Prostate gland (tissue), 2 donors: ENCODE results near the gene MMP21. TPM values are rescaled to one million over a fixed set of nuclear protein-coding genes. Genes with fewer than 3 reads are reported as not detected.

Experiments
- microRNA counts, 2 donors: library from miRNA; unstranded; fragments of <30 nt; microRNA quantifications; one replicate each; lab custom pipeline; 2016 to 2017
- microRNA-seq: library from miRNA; unstranded; fragments of <30 nt; microRNA quantifications from one replicate; pipeline ENCODE4, GENCODE V29; 2016
- small RNA-seq, 2 donors: library from RNA; depleted of rRNA; stranded (forward); fragments of <200 nt; gene quantifications; one replicate each; pipeline ENCODE3, GENCODE V24; 2016
- total RNA-seq, 2 donors: library from RNA; depleted of rRNA; stranded (reverse); fragments of >200 nt; gene quantifications; one replicate each; pipeline ENCODE4 v1.1.0, GENCODE V29; 2016

MMP21 gene
- total RNA-seq, 2 donors from 2014 or later = not detected

MicroRNA genes within 50 kb of the gene (microRNA counts, 767-probe panel; counts per million panel counts)
- microRNA hsa-miR-4484 (lab: Ali Mortazavi, UCI) = 0 to 431 counts per million in 2 donors

Small RNAs within 50 kb of the gene (microRNA-seq; reads per million reads assigned to microRNA genes)
- not detected for gene MIR4484

Small RNAs within 50 kb of the gene (small RNA-seq; reads per million reads assigned to genes)
- 0 reads per million in 2 donors for gene MIR4484

Other genes with a start within 250 kb of the MMP21 start
- not detected for gene TEX36, start 92.7 kb downstream of the MMP21 start, total RNA-seq
- 10 to 100 TPM; 18.9 to 49.6 TPM for gene EDRF1, start 56.1 kb downstream of the MMP21 start, total RNA-seq
- gene UROS, start 47.4 kb upstream of the MMP21 start, total RNA-seq = 10 to 100 TPM; 45.0 to 49.0 TPM
- gene BCCIP, start 47.7 kb upstream of the MMP21 start, total RNA-seq = 10 to 100 TPM; 38.9 to 43.4 TPM
- 10 to 100 TPM; 39.3 to 53.5 TPM for gene DHX32, start 105.5 kb upstream of the MMP21 start, total RNA-seq
- gene FANK1, start 120.7 kb upstream of the MMP21 start, total RNA-seq = 1 to 10 TPM; 2.6 to 7.9 TPM